ENCODE measurements around the gene GIGYF2.

The GIGYF2 gene

GRCh38 chr2:232770207-232770606, 73.1 kb downstream of the GIGYF2 start:
- no peak for DNase-seq

GRCh38 chr2:232771870-232772269, 74.7 kb downstream of the GIGYF2 start:
- DNase-seq: no peak

GRCh38 chr2:232772531-232772930, 75.4 kb downstream of the GIGYF2 start:
- no peak for DNase-seq

DNA sequence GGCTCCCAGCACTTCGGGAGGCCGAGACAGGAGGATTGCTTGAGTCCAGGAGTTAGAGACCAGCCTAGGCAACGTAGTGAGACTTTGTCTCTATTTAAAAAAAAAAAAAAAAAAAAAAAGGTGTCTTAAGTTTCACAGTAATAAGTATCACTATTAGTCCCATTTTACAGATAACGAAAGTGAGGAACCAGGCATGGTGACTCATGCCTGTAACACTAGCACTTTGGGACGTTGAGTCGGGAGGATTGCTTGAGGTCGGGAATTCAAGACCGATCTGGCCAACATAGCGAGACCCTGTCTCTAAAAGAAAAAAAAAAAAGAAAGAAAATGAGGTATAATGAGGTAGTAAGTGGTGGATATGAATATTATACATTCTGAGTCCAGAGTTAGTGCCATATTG, 76.7 kb downstream of the GIGYF2 start:
- DNase-seq: no peak

GRCh38 chr2:232776435-232776834, 79.3 kb downstream of the GIGYF2 start, which contains the start of gene KCNJ13:
Gene KCNJ13, minus strand, starts transcription at chr2:232776565. Its CDS starts 5,203 bp downstream, at chr2:232771362.
- no peak for DNase-seq

- DNase-seq: no peak
Measured at GRCh38 chr2:232777276-232777675, 80.1 kb downstream of the GIGYF2 start.

DNA sequence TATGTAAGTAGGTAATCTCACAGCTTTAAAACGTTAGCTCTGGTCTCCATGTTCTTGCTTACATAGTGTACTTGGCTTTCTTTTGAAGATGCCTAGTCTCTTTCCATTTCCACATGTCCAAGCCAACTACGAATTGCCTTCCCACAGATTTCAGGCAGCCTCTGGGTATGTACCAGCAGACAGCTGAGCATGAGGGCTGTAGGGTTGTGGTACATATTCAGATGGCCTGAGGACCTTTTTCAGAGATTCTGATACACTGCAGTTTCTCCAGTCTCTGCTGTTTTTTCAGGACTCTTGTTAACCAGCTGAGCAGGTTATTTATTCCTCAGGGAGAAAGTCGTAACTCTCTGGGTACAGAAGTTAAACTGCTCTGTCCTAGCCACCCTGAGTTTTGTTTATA, 82.3 kb downstream of the GIGYF2 start:
- no peak for DNase-seq

GRCh38 chr2:232779934-232780333, 82.8 kb downstream of the GIGYF2 start:
- DNase-seq: peak; percentile 56

DNA sequence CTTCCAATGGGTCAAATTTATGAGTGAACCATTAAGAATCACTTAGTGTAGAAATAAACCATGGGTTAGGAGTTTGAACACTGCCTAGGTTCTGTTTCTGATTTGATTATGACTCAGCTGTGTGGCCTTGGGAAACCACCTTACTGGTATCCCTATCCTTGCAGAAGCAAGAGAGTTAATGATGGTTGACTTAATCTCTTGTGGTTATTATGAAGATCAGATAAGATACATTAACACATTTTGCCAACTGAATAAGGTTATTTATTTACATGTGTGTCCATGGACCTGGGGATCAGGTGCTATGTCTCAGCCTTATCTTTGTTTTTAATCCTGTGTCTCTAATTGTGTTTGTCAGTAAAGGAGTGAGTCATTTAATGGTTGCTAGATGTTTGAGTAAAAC, 84.6 kb downstream of the GIGYF2 start:
- DNase-seq: no peak

- DNase-seq: no peak
Measured at GRCh38 chr2:232783278-232783677, 86.1 kb downstream of the GIGYF2 start.

GRCh38 chr2:232787806-232788205, 90.7 kb downstream of the GIGYF2 start:
- DNase-seq: no peak

DNA sequence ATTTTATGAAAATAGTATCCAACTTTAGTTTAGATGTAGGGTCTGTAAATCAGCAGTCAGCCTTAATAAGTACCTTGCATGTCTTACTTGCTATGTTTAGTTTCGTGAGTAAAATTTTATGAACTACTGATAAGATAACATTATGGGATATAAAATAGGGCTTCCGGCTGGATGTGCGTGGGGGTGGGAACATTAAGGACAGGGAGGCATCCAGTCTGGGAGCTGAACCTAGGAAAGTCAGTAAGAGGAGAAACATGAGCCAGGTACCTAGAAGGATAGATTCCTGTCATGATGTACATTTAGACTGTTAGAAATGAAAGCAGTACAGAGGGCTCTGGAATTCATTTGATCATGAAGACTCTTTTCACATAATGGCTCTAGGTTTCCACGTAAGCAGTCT, 92.0 kb downstream of the GIGYF2 start:
- no peak for DNase-seq

DNA sequence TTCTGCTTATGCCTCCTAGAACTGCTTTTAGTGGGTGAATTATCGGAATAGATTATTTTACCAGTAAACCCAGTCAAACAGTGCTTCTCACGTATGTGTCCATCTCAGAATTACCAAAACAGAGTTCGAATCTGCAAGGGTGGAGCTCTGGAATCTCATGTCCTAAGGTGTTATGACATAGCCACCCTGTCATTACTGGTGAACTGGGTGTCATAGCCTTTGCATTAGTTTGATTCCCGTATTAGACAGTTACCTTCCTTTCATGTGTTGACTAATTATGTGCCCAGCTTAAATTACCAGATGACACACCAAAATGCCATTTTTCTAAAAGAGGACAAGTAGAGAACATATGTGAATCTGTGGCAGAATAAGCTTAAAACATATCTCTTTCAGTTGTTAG, 94.4 kb downstream of the GIGYF2 start:
- DNase-seq: no peak

DNA sequence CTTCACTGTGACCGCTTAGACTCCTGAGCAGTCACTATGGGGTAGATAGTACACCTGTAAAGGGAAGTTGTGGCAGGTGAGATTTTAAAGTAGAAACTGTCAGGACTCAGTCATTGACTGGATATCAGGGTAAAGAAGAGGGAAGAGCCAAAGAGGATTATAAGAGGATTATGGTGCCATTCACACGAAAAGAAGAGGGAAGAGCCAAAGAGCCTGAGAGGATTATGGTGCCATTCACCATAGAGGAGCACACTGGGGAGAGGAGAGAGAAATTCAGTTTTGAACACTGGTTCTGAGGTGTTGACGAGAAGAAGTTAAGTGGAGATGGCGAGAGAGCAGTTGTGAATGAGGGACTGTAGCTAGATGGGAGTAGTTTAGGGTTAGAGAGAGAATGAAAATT, 96.1 kb downstream of the GIGYF2 start:
- no peak for DNase-seq

- DNase-seq: no peak
Measured at GRCh38 chr2:232794981-232795380, 97.8 kb downstream of the GIGYF2 start.

- no peak for DNase-seq
Measured at GRCh38 chr2:232795920-232796319, 98.8 kb downstream of the GIGYF2 start.

DNA sequence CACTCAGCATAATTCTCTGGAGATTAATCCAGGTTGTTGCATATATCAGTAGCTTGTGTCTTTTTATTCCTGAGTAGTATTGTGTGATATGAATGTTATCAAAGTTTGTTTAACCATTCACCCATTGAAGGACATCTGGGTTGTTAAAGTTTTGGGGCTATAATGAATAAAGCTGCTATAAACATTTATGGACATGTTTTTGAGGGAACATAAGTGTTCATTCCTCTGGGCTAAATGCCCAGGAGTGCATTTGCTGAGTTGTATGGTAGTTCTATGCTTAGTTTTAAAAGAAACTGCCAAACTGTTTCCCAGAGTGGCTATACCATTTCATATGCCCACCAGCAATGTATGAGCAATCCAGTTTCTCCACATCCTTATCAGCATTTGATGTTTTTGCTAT, 101.1 kb downstream of the GIGYF2 start:
- no peak for DNase-seq

- DNase-seq: no peak
Measured at GRCh38 chr2:232800166-232800565, 103.0 kb downstream of the GIGYF2 start.

DNA sequence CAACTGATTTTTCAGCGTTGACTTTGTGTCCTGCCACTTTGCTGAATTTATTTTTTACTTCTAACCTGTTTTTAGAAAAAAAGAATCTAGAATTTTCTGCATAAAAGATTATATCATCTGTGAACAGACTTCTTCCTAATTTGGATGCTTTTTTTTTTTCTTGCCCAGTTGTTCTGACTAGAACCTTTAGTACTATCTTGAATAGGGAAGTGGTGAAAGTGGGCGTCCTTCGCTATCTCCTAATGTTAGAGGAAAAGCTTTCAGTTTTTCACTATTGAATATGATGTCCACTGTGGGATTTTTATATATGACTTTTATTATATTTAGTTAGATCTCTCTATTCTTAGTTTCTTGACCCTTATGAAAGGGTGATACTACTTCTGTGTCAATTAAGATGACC, 105.0 kb downstream of the GIGYF2 start:
- no peak for DNase-seq

GRCh38 chr2:232809349-232810124, 112.4 kb downstream of the GIGYF2 start:
- DNase-seq: no peak

DNA sequence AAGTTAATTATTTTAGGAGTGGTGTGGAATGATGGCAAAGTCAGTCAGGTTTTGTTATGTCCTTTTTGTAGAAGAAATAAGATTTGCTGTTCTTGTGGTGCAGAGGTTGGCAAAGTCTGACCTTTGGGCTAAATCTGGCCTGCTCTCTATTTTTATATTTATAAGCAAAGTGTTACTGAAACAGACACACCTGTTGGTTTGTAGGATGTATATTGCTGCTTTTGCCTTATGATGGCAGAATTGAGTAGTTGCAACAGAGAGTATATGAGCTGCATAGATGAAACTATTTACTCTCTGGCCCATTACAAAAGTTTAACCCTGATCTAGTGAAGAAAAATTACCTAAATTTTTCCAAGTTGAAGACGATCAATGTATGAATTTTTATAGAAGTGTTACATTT, 113.3 kb downstream of the GIGYF2 start:
- no peak for DNase-seq

GRCh38 chr2:232815569-232815968, 118.4 kb downstream of the GIGYF2 start:
- no peak for DNase-seq

DNA sequence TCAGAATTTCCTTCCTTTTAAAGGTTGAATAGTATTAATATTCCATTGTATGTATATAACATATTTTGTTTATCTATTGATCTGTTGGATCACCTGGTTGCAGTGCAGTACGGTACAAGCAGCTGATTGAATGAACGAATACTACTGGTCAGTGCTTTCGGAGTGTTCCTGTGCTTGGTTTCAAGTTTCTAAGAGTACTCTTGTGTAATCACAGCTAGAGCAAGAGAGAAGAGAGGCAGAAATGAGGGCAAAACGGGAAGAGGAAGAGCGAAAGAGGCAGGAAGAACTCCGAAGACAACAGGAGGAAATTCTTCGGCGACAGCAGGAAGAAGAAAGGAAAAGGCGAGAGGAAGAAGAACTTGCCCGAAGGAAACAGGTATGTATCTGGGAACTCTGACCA, 119.5 kb downstream of the GIGYF2 start:
- no peak for DNase-seq

- no peak for DNase-seq
Measured at GRCh38 chr2:232817756-232818155, 120.6 kb downstream of the GIGYF2 start.

DNA sequence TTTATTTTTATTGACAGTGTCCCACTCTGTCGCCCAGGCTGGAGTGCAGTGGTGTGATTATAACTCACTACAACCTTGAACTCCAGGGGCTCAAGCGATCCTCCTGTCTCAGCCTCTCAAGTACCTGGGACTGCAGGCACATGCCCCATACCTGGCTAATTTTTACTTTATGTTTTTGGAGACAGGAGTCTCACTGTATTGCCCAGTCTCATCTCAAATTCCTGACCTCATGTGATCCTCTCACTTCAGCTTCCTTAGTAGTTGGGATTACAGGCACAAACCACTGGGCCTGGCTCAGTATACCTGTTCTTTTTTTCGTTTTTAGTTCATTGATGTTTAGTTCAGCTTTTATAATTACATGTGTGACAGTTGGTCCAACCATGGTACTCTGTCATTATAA, 132.9 kb downstream of the GIGYF2 start:
- DNase-seq: no peak

All from femur (tissue), 1 donor.